ENCODE measurements around the gene RBM26.
"Not testable (repeated sequence)": the region's sequence is repeated elsewhere in the genome, so short reads cannot be mapped to it uniquely, and the experiment has no call there.

Gene RBM26

GRCh38 chr13:79382545-79383275 lies 23.3 kb downstream of the RBM26 start:
- no peak for DNase-seq

DNA sequence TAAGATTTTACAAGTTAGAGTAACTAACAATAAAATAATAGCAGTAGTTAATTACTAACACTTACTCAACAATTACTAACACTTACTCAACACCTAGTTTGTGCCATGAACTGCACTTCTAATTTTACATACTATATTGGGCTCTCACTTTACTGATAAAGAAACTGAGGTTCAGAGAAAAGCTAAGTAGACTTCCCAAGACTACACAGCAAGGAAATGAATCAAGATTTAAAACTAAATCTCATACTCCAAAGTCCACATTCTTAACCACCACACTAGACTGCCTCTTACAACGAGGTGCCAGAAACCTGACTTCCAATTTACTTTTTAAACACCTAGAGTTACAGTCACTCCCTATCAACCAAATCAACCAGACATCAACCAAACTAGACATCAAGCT lies 25.1 kb downstream of the RBM26 start:
- no peak for DNase-seq

DNA sequence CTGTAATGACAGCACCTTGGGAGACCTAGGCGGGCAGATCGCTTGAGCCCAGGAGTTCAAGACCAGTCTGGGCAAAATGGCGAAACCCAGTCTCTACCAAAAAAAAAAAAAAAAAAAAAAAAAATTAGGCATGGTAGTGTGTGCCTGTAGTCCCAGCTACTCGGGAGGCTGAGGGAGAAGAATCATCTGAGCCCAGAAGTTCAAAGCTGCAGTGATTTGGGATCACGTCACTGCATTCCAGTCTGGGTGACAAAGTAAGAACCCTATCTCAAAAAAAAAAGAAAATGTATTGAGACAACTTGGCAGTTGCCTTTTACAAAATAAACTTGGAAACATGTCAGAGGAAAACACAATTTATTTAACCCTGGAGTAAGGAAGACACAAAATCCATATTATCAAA lies 26.8 kb downstream of the RBM26 start:
- DNase-seq, result no peak

DNA sequence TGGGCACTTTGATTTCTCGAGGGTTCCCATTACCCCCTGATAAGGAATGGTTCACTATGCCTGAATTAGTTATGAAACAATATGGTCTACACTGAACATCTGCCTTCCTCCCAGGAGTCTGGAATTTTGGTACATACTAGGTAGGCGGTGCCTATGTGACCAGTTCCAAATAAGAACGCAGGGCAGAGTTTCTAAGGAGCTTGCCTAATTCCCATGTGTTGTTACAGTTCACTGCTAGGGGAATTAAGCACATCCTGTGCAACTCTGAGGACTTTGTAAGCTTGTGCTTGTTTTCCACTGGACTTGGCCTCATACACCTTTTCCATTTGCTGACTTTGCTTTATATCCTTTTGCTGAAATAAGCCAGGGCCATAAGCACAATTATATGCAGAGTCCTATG lies 29.2 kb downstream of the RBM26 start:
- no peak for DNase-seq

DNA sequence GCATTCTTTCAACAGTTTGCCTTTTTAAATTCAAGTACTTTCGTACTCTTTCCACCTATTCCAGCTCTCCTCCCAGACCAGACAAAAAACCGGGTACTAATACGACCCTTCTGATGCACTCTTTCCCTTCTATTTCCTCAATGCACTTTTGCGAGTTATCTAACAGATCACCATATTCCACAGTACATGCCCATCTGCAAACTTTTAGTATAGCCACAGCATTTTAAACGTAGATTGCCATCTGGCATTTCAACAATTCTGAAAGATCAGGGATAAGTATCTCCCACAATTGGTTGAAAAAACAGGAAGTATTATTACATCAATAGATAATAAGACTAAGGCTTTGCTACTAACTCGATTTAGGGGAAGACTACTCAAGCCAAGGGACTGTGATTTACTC lies 31.5 kb downstream of the RBM26 start:
- DNase-seq, result no peak

DNA sequence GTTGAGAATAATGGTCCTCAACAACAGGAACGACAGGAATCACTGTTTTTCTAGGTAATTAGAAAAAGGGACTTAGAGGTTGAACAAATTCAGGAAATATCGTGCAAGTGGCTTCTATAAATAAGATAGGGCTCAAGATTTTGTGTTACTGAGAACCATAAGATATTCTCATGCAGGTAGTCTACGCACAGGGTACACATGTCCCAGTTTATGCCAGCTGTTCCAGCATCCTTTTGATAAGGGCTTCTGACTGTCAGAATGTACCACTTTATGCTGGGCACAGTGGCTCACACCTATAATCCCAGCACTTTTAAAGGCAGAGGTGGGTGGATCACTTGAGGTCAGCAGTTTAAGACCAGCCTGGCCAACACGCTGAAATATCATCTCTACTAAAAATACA lies 32.1 kb downstream of the RBM26 start:
- DNase-seq, result no peak

GRCh38 chr13:79369226-79369625 lies 36.8 kb downstream of the RBM26 start:
- DNase-seq, result no peak

GRCh38 chr13:79365981-79366380 lies 40.1 kb downstream of the RBM26 start:
- no peak for DNase-seq

DNA sequence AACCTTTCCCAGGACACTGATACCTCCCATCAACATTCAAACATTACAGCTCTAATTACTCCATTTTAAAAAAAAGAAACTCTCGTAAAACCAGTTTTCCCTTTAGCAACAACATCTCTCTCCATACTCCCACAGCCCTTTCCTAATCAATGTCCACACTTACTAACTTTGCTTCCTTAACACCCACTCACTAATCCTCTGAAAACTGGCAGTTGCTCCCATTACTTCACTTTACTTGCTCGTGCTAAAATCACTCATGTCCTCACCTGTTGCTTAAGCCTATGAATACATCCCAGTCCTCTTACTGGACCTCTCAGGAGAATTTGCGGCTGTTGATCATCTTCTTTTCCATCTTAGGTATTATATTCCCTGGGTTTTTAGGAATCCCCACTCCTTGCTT lies 44.8 kb downstream of the RBM26 start:
- no peak for DNase-seq

DNA sequence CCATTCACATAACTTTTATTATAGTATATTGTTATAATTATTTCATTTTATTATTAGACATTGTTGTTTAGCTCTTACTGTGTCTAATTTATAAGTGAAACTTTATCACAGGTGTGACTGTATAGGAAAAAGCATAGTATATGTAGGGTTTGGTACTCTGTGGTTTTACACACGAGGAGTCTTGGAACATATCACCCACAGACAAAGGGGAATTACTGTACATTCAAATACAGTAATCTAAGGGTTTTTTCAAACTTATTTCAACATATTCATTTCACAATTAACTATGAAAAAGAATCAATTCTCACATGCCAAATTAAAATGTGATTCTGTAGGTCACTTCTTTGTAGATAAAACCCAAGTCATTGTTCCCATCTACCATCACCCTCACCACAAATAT lies 46.0 kb downstream of the RBM26 start:
- no peak for DNase-seq

DNA sequence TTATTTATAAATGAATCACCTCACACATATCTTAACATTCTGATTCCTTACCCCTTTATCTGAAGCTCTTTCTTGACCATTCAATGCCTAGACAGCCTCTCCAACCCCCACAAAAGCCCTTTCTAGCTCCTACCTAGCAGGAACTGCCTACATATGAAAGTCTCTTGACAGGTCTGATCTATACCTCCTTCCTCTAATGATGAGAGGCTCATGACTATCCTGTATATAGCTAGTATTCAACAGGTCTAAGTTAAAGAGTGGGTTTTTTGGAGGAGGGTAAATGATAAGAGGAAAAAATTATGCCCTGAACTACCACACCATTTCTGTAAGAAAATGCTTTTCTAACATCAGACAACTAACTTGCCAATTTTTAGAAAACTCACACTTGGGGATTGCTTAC lies 47.0 kb downstream of the RBM26 start:
- no peak for DNase-seq

- no peak for DNase-seq
These were observed 51.8 kb downstream of the RBM26 start for GRCh38 chr13:79354285-79354684.

DNA sequence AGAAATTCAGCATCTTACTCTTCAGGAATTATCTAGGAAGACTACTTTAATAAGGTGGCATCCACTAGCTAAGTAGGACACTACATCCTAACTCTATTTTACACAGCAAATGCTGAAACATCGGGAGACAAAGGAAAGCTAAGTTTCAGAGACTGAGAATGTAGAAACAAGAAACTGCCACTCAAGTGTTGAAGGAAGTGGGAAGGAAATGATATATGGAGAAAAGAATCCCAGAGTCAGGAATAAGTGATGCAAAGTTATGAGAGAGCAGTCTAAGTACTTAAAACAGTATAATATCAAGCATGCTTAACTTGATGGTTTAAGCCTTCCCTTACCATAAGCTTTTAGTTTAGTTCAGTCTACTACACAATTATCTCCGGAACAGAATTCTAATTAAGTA lies 52.4 kb downstream of the RBM26 start:
- DNase-seq, result no peak

- no peak for DNase-seq
These were observed 53.9 kb downstream of the RBM26 start for GRCh38 chr13:79352107-79352506.

GRCh38 chr13:79349608-79350007 lies 56.4 kb downstream of the RBM26 start:
- DNase-seq, result not testable (repeated sequence)

GRCh38 chr13:79349011-79349410 lies 57.0 kb downstream of the RBM26 start:
- no peak for DNase-seq

GRCh38 chr13:79346300-79346914 lies 59.6 kb downstream of the RBM26 start:
- no peak for DNase-seq

DNA sequence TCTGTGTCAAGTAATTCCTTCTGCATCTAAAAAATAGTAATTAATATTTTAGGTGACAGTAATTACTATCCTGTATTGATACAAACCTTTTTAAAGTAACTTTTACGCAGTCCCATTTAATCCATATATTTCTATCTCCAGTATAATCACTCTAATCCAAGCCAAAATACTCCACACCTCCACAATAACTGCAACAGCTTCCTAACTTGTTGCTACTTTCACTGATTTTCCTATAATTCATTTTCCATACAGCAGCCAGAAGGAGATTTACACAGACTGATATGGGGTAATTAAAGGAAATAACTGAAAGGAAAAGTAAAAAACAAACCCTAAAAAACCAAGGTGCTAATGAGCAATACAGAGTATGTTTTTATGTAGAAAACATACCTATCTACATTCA lies 64.9 kb downstream of the RBM26 start:
- DNase-seq, result no peak

DNA sequence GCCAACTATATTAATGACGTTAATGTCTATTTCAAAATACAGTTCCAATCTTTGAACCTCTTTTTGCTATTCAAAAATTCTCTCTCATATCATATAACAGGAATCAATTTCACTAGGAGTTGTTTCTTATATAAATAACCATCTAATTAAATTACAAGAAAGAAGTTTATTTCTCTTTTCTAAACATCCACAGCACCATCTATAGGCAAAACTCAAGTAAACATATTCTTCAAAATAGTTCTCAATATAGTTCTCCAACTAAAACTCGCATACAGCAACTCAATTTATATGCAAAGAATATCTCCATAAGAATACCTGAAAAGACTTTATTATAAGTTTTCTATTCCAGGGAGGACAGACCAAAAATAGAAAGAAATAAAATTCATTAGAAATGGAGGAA lies 65.6 kb downstream of the RBM26 start:
- no peak for DNase-seq

DNA sequence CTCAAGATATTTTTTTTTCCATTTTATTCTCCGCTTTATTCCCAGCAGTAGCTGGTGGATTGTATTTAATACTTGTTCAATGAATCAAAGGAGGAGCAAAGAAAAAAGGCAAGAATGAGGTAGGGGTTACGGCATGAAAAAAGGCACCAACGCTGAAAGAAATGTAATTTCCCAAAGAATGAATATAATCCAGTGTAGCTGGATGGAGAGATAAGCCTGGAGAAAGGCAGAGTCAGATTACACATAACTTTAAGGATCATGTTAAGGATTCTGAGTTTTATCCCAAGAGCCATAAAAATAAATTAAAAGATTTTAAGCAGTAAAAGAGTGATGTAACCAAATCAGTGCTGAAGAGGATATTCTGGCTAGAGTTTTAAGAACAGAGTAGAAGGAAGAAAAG lies 67.7 kb downstream of the RBM26 start:
- DNase-seq, result no peak

GRCh38 chr13:79336966-79337365 lies 69.1 kb downstream of the RBM26 start:
- no peak for DNase-seq

GRCh38 chr13:79328510-79328909 lies 77.5 kb downstream of the RBM26 start:
- DNase-seq, result no peak

DNA sequence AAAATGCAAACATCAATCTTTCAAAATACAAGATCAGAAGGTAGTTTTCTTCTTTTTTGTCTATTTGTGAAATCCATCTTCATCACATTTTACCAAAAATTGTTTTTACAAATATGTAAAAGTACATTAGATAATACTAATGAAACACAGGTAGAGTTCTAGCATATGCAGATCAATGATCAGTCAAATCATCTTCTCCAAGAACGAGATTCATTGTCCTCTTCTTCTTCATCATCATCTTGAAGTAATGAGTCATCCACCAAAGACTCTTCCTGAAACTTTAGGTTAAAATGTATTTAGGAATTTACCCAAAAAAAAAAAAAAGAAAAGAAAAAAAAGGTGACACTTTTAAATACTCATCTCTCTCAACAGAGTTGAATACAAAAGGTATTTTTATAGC lies 85.6 kb downstream of the RBM26 start:
- no peak for DNase-seq

DNA sequence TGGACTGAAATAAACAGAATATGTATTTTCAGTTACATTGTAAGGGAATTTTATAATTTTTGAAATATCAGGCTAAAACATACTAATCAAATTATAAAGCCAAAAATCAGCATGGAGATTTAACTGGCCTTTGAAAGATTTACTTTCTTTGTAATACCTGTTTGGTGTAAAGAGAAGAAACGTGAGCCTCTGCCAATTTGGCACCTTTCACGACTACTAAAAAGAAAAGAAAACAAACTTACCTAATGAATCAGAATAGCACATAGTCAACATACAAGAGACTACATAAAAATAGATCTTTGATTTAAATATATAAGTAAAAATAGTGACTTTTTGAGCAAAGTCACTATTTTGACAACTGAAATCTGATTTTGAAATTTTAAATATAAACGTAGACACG lies 87.4 kb downstream of the RBM26 start:
- no peak for DNase-seq

DNA sequence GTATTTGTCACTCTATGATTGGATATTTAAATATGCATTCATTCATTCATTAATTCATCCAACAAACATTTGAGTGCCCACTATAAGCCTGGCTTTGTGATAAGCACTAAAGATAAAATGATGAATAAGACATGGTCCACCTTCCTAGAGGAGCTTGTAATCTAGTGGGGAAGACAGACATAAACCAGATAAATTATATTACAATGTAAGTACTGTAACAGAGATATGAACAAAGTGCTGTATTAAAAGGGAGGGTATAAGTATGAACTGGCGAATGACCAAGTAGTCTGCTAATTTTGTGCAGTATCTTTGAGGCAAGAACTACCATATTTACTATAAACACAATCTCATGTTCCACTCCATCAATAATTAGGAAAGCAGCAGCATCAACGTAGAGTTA lies 88.2 kb downstream of the RBM26 start:
- no peak for DNase-seq
